Muscle of back (tissue), 13 donors: ENCODE data around the gene ANKRD36C. TPM values are rescaled to one million over a fixed set of nuclear protein-coding genes. Genes with fewer than 3 reads are reported as not detected.
"Not testable (repeated sequence)": the region's sequence is repeated elsewhere in the genome, so short reads cannot be mapped to it uniquely, and the experiment has no call there.

Experiments
- DNase-seq, 3 donors: peaks; one replicate each; pipeline versions ENCODE4 v3.0.0 to v3.0.0-alpha.2; 2013
- long read RNA-seq, 9 donors: transcript quantifications; one replicate each; lab custom pipeline, GENCODE V29; 2026
- polyA plus RNA-seq, 10 donors: library from polyadenylated mRNA; unstranded; fragments of 120-200 nt; gene quantifications; one replicate each; pipeline ENCODE4 v1.2.1, GENCODE V29; 2013; ENCODE audit not compliant: insufficient read length in 10 of 10

The ANKRD36C gene
- polyA plus RNA-seq, result 10 to 100 TPM; 14.3 to 59.4 (median 33.9) TPM
- long read RNA-seq, donor 1, partial matches to known transcripts, result 5 of 5 reads
- long read RNA-seq, donor 1, other reads (novel, unspliced or antisense), result 0 of 5 reads
- long read RNA-seq, donor 2, result 0 reads
- long read RNA-seq, donor 3, result 0 reads
- long read RNA-seq, donor 4, result 0 reads
- long read RNA-seq, donor 5, partial matches to known transcripts, result 8 of 8 reads
- long read RNA-seq, donor 5, other reads (novel, unspliced or antisense), result 0 of 8 reads
- long read RNA-seq, donor 6, result 0 reads
- long read RNA-seq, donor 7, partial matches to known transcripts, result 5 of 6 reads
- long read RNA-seq, donor 7, other reads (novel, unspliced or antisense), result 0 of 6 reads
- long read RNA-seq, donor 8, result 0 reads
- long read RNA-seq, donor 9, result 0 reads

GRCh38 chr2:95991351-95992094 lies at the start of gene ANKRD36C:
Gene ANKRD36C, minus strand, starts transcription at chr2:95991824. Its CDS starts 116 bp downstream, at chr2:95991708.
- DNase-seq, result peak; percentile 32 to 75 (median 46)

- DNase-seq, result not testable (repeated sequence)
Observed at GRCh38 chr2:96035554-96035953, 43.9 kb upstream of the ANKRD36C start.

DNA sequence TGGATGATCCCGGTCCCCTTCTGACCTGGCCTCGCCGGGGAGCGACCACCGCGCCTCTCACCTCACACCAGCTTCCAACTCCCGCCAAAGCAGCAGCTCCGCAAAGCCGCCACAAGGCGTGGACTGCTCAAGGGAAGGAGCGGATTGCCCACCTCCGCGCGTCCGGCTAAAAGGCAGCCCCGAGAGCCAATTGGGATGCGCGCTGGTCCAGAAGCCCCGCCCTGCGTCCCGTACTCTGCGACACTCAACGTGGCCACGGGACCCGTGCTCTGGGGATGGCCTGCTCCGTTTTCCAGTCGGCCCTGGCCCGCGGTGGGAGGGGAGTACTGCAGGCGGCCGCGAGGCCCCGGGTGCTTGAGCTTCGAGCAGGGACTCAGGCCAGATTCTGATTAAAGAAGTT lies 43.2 kb upstream of the ANKRD36C start, which contains the start of gene GPAT2:
GPAT2 (minus strand) TSS at position 125 of the 400 bp plus-strand sequence. CDS start 2,557 bp downstream, outside the sequence.
- not testable (repeated sequence) for DNase-seq

DNA sequence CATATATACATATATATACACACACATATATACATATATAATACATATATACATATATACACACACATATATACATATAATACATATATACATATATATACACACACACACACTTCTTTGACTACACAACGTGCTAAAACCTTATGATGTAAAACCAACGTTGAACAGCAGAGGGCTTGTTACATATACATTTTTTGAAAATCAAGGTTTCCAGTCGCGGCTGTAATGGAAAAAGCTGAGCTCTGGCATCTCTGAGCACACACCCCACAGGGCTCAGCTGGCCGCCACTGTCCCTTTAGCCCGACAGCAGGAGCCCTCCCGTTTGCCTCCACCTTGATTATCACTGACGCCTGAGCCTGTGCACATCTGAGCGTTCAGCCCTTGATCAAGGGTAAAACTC lies 42.4 kb upstream of the ANKRD36C start:
- not testable (repeated sequence) for DNase-seq

- DNase-seq, result not testable (repeated sequence)
Observed at GRCh38 chr2:96027725-96028325, 36.2 kb upstream of the ANKRD36C start.

DNA sequence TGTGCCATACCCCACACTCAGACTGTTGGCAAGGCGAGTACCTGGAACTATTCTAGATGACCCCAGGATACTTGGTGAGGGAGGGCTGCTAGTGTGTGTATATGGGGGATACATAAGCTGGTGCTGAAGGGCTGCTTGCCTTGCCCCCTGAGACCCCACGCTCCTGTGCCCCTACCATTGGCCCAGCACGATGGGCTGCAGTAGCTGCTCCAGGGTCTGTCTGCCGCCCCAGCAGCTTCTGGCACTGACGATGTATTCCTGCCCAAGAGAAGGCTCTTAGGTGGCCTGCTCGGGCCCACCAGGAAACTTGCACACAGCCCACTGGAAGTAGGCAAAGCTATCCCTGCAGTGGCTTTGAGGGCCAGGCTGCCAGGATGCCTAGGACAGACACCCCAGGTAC lies 34.1 kb upstream of the ANKRD36C start:
- DNase-seq, result not testable (repeated sequence)

DNA sequence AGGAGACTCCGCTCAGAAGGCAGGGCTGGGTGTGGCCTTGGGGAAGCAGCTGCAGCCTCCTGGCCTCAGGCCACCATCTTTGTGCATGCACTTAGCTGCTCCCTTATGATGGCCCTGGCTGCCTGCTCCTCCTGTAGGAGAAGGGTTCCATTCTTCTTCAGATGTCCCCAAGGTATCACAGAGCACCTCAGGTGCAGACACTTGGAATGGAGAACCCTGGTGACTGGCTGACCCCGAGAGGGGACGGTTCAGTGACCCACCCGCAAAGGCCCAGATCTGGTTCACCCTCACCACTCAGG lies 33.5 kb upstream of the ANKRD36C start:
- DNase-seq, result peak; percentile 10 to 67 (median 34)

DNA sequence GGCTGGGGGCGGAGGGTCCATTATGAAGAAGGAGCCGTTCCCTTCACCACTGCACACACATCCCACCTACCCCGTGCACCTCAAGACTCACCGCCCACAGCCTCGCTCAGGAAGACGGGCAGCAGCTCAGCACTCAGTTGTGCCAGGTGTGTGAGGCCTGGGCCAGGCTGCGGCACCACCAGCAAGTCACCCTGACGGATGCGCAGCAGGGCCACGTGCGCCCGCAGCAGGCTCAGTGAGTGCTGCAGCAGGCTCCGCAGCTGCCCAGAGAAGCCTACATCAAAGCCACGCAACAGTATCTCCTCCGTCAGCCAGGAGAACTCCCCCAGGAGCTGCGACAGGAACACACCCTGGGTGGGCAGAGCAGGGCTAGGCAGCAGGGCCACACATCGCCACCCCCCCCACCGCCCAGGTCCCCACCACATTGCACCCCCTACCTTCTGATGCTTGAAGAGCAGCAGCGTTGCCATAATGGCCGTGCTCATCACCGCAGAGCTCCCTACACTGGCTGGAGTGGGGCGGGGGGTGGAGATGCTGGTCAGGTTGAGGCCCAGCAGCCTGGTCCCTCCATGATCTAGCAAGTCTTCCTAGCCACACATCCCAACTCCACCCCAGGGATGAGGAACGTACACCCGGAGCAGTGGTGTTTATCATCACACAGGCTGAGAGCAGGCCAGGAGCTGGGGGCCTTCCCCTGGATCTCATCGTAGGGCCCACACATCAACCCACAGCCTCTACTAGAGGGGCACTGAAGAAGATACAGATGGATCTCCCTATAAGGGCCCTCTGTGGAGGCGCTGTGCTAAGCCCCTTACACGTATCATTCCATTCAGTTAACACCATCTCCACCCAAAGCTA lies 32.9 kb upstream of the ANKRD36C start:
- DNase-seq, result peak in 1 of 3 donors; percentile 23

- DNase-seq, result not testable (repeated sequence)
Observed at GRCh38 chr2:96023701-96024100, 32.1 kb upstream of the ANKRD36C start.

GRCh38 chr2:96022701-96023447 lies 31.2 kb upstream of the ANKRD36C start:
- DNase-seq, result peak; percentile 72 to 88 (median 83)

GRCh38 chr2:96022126-96022525 lies 30.5 kb upstream of the ANKRD36C start:
- not testable (repeated sequence) for DNase-seq

GRCh38 chr2:96021142-96021541 lies 29.5 kb upstream of the ANKRD36C start:
- not testable (repeated sequence) for DNase-seq

- not testable (repeated sequence) for DNase-seq
Observed at GRCh38 chr2:96019909-96020590, 28.4 kb upstream of the ANKRD36C start.

- DNase-seq, result not testable (repeated sequence)
Observed at GRCh38 chr2:96016321-96016720, 24.7 kb upstream of the ANKRD36C start.

- not testable (repeated sequence) for DNase-seq
Observed at GRCh38 chr2:96012792-96013264, 21.2 kb upstream of the ANKRD36C start.

DNA sequence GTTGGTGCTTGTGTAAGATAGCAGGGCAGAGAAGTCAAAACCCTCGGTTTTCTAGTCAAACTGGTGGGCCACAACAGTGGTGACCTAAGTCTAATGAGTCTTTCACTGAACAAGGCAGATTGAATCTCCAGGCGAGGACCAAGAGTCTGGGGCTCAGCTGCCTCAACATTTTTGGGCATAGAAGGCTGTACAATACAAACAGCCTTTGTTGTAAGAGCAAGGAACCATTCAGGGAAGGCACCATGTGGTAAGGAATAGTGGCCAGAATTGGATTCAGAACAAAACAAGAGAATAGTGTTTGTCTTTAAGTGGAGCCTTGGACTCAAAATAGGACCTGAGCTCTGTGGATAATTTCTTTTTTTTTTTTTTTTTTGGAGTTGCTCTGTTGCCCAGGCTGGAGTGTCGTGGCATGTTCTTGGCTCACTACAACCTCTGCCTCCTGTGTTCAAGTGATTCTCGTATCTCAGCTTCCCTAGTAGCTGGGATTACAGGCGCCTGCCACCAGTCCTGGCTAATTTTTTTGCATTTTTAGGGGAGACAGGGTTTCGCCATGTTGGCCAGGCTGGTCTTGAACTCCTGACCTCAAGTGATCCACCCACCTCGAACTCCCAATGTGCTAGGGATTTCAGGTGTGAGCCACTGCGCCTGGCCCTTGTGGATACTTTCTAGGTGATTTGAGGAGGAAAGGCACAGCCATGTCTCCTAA lies 20.6 kb upstream of the ANKRD36C start:
- DNase-seq, result not testable (repeated sequence)

DNA sequence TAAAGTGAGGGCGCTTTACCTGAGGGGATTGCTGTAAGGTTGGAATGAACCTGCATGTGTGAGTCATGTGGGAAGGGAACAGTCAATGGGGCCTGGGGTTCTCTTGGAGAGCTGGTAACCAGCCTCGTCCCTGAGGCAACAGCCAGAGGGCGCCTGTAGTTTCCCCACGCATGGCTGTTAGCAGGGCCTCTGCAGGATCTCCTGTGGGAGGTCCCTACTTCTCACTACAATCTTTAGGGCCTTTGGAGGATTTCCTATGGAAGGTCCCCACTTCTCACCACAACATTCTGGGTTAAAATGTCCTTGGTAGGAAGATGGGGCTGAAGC lies 19.5 kb upstream of the ANKRD36C start:
- peak in 1 of 3 donors; percentile 28 for DNase-seq

DNA sequence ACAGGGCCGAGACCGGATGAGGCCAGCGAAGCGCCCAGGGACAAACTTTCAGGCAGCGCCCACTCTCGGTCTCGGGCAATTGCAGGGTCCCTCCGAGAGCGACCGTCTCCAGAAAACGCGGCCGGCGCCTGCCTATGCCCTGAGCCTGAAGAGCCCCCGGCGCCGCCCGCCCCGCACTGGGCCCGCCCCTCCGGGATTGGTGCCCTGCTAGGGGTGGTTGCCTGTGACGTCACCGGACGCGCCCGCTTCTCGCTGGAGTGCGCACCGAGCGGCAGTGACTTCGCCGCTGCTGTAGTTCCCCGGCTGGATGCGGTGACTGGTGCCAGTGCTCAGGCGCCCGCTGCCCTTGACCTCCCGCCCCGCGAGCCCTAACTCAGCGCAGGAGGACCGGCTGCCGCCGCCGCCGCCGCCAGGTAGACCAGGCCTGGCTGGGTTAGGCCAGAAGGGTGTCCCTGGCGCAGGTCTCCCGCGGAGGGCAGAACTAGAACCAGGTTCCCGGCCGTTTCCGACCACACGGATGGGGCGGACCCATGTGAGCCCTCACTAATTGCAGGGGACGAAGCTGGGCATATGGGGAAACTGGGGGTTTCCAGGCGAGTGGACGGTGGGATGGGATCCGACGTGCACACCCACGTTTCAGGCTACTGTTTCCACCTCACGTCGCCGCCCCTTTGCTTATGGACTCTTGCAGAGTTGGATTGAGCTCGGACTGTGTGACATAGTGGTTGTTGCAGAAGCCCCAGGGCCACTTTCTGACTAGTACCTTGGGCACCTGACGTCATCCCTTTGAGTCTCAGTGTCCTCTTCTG lies 18.9 kb upstream of the ANKRD36C start:
- DNase-seq, result peak; percentile 83 to 92 (median 87)
